Superior temporal gyrus (tissue), 1 donor: ENCODE data around the gene OAT.
"Not testable (repeated sequence)": the region's sequence is repeated elsewhere in the genome, so short reads cannot be mapped to it uniquely, and the experiment has no call there.

Experiments used
- DNase-seq: peaks from one replicate; pipeline ENCODE4 v3.0.0-alpha.2; 2016; ENCODE audit errors: extremely low spot score

OAT gene

DNA sequence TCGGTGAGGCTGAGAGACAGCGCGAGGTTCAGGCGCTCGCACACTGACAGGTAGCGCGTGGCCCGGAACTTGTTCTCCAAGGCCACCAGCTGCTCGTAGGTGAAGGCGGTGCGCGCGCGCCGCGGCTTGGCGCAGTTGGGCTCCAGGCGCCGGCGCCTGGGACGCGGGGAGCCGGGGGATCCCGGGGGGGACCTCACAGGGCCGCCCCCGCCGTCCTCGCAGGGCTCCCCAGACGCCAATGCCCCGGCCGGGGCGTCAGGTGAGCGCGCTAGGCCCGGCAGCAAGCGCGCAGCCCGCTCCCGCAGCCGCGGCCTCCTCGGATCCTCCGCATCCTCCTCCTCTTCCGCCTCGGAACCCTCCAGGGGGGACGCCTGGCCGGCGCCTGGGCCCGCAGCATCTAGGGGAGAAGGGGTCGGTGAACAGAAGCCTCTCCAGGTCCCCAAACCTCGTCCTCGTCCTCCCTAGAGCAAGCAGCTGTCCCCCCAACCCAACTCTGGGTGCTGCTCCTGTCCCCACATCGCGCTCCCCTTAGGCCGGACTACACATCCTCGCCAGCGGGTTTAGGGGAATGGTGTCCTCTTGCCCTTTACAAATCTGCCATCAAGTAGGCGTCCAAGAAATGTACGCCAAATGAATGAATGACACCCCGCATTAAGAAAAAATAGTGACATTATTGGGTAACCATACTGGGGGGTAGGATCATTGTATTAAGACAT is 29.2 kb upstream of the OAT start:
- no peak for DNase-seq

DNA sequence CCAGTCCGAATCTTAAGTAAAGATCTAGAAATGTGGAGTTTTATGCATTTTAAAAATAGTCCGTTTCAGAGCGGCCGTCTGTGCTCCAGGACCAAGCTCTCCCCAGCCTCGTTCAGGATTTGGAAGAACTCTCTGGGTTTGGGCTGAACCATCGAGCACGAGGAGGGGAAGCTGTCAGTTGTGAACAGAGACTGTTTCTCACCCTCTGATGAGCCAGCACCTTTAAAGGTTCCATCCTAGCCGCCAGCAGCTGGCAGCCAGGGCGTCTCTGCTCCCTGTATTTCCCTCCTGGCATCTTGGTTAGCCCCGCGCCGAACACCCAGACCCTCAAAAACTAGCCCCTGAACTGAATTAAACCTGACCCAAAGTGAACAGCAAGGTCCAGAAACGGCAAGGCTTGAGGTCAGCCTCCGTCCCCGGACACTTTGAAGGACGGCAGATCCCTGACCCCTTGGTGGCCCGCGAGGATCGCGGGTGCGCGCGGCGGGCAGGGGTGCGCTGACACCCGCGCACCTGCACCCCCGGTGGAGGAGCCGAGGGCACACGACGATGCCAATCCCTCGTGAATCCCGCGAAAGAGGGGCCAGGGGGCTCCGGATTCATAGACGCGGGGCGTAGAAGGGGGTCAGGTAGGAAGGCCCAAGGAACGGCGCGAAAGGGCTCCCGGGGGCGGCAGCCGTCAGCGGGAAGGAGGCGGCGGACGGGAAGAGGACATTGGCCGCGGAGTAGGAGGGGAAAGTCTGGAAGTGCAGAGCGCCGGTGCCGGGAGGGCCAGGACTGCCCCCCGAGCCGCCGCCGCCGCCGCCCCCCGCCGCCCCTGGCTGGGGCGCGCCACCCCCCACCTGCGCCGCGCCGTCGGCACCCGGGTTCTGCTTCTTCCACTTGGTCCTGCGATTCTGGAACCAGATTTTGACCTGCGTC is 28.4 kb upstream of the OAT start:
- DNase-seq: no peak

- DNase-seq: not testable (repeated sequence)
Observed at GRCh38 chr10:124441694-124442093, 23.0 kb upstream of the OAT start.

DNA sequence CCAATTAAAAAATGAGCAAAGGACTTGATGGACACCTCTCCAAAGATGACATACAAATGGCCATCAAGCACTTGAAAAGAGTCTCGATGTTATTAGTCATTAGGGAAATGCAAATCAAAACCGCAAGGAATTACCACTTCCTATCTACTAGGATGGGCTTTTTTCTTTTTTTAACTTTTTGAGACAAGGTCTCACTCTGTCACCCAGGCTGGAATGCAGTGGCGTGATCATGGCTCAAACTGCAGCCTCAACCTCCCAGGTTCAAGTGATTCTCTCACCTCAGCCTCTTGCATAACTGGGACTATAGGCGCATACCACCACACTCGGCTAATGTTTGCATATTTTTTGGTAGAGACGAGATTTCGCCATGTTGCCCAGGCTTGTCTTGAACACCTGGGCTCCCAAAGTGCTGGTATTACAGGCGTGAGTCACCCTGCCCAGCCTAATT is 17.5 kb upstream of the OAT start:
- no peak for DNase-seq

DNA sequence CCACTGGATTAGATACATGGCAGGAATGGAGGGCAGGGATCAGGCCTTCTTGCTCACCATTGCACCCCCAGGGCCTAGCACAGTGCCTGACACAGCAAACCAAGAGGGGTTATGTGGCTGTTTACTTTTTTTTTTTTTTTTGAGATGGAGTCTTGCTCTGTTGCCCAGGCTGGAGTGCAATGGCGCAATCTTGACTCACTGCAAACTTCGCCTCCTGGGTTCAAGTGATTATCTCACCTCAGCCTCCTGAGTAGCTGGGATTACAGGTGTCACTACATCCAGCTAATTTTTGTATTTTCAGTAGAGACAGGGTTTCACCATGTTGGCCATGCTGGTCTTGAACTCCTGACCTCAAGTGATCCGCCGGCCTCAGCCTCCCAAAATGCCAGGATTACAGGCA is 17.0 kb upstream of the OAT start:
- not testable (repeated sequence) for DNase-seq

GRCh38 chr10:124433461-124433860 is 14.7 kb upstream of the OAT start:
- DNase-seq: no peak

- DNase-seq: no peak
Observed at GRCh38 chr10:124430077-124430476, 11.4 kb upstream of the OAT start.

GRCh38 chr10:124429576-124429975 is 10.9 kb upstream of the OAT start:
- DNase-seq: no peak

DNA sequence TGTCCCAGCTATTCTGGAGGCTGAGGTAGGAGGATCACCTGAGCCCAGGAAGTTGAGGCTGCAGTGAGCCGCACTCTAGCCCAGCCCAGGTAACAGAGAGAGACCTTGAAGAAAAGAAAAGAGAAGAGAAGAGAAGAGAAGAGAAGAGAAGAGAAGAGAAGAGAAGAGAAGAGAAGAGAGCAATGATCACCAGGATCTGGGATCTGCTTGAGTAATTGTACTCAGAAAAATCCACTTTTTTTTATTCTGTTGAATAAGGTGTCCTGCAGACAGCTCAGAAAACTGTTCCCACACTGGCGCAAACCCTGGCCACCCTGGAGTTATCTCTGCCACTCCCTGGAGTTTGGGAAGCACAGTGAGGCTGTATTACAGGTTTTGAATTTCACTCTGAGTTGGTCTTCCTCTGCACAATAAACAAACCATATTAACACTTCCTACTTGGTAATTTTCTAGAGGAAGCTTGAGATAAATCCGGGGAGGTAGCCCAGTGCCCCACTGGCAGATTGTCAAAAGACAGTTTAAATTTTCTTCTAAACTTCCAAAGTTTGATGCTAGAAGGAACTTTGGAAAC is 9.6 kb upstream of the OAT start:
- DNase-seq: no peak

- no peak for DNase-seq
Observed at GRCh38 chr10:124425227-124425962, 6.7 kb upstream of the OAT start.

DNA sequence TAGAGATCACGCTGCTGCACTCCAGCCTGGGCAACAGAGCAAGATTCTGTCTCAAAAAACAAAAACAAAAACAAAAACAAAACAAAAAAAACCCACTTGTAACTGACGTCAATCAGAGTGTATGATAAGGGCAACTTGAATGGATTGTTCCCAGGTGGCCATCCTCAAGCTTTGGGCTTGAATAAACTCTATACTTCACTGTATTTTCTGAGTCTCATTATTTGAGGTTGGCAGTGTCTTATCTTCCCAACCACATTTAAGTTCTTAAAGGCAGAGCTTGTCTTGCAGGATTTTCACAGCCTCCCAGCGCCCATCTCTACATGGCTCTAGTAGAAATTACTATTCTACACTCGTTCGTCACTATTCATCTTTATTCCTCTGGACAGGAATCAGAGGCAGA is 5.1 kb upstream of the OAT start:
- DNase-seq: no peak

DNA sequence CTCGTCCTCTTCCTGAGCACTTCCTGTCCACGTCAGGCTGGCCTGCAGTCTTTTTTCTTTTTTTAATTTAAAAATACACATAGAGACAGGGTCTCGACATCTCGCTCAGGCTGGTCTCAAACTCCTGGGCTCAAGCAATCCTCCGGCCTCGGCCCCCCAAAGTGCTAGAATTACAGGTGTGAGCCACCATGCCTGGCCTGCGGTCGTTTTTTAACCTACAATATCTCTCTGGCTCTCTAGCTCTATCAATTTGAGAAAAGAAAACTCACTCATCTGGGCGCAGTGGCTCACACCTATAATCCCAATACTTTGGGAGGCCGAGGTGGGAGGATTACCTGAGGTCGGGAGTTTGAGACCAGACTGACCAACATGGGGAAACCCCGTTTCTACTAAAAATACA is 4.0 kb upstream of the OAT start:
- DNase-seq: no peak

GRCh38 chr10:124420254-124420653 is 1.5 kb upstream of the OAT start:
- DNase-seq: no peak

DNA sequence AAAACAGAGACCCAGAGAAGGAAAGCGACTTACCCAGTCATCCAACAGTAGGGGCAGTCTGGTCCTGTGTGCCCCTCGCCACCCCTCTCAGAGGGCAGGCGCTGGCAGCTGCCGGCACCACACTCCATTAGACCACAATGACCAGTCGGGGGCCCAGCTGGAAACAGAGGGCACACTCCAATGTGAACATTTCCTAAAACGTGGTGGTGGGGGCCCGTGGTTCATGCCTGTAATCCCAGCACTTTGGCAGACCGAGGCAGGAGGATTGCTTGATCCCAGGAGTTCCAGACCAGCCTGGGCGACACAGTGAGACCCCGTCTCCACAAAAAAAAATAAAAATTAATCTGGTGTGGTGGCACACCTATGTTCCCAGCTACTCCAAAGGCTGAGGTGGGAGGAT is 912 bp upstream of the OAT start:
- no peak for DNase-seq

DNA sequence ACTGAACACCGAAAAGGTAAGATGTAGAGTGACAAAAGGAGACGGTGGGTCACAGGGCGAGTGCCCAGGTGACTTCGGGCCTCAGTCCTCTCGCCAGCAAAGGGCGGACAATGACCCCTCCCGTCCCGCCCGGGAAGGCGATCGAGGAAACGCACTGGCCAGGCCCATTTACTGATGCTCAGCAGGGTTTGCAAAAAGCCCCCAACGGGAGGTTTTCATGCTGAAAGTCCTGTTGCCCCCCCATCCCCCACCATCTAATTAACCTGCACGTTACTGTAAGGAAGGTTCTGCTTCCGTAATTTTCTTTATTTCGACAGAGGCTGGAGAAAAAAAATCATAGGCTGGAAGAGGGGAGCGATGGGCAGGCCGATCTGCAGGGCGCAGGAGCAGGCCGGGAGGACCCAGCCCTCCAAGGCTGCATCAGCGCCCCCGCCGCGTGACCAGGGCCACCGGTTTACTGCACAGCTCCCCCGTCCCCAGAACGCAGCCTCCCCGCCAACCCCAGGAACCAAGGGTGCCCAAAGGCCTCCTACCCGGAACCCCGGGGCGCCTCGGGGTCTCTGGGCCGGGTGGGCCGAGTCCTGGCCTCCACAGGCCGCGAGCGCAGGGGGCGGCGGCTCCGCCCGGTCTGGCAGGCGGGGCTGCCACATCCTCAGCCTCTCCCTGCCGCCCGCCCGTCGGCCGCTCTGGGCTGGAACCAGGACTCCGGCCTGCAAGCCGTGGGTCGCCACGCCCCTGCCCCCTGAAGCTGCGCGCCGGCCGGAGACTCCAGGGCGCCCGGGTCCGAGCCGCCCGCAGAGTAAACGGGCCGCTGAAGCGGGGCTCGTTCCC is 613 bp downstream of the OAT start:
- peak; percentile 54 for DNase-seq

GRCh38 chr10:124416733-124417132 is 2.0 kb downstream of the OAT start:
- DNase-seq: peak; percentile 41

- no peak for DNase-seq
Observed at GRCh38 chr10:124415210-124415609, 3.5 kb downstream of the OAT start.

GRCh38 chr10:124414076-124414475 is 4.6 kb downstream of the OAT start:
- DNase-seq: peak; percentile 49

DNA sequence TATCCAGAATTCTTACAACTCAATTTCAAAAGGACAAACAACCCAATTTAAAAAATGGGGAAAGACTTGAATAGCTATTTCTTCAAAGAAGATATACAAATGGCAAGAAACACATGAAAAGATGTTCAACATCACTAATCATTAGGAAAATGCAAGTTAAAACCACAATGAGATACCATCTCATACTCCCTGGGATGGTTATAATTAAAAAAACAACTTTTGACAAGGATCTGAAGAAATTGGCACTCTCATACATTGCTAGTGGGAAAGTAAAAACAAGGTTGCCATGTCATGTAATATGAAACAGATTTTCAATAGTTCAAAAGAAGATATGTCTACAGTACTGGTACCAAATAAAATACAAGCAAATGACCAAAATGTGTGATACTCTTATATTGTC is 9.0 kb downstream of the OAT start:
- DNase-seq: no peak

DNA sequence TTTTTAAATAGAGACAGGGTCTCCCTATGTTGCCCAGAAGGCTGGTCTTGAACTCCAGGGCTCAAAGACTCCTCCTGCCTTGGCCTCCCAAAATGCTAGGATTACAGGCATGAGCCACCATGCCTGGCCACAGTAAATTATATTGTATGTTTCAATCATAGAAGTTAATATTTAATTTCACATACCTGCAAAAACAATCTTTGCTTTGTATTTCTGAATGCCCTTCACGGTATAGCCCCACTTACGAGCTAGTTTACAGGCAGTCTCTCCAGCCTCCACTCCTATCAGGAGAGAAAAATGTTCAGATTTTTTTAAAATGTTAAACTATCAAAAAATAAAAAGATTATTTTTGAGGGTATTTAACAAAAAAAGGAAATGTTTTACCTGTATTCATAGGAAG is 10.4 kb downstream of the OAT start:
- no peak for DNase-seq

GRCh38 chr10:124407456-124407855 is 11.3 kb downstream of the OAT start:
- no peak for DNase-seq
